Prostate gland (tissue), 2 donors: ENCODE data around the gene ALDH1L1. TPM values are rescaled to one million over a fixed set of nuclear protein-coding genes. Genes with fewer than 3 reads are reported as not detected.

Experiments used
- DNase-seq: peaks from one replicate; pipeline ENCODE4 v3.0.0-alpha.2; 2019; ENCODE audit warnings: low spot score
- H3K27ac ChIP-seq, 2 donors: fragments of 200-600 bp; sonication (generic); 2 replicates each; pipeline ENCODE4 v1.5.1; 2017 to 2019
- H3K27me3 ChIP-seq: fragments of 200-600 bp; sonication (generic); replicated peaks from 2 replicates; pipeline ENCODE4 v1.5.1; 2019; ENCODE audit not compliant: insufficient read depth
- H3K36me3 ChIP-seq, 2 donors: fragments of 200-600 bp; sonication (generic); 1 replicate in 1 of 2; 2 replicates in 1 of 2; pipeline versions ENCODE4 v1.5.1 to v1.8.1; 2017 to 2019
- H3K4me1 ChIP-seq: fragments of 200-600 bp; sonication (generic); replicated peaks from 2 replicates; pipeline ENCODE4 v1.5.1; 2019
- H3K4me3 ChIP-seq, 2 donors: fragments of 200-600 bp; sonication (generic); 2 replicates each; pipeline ENCODE4 v1.5.1; 2017 to 2019
- H3K9me3 ChIP-seq: fragments of 200-600 bp; sonication (generic); 2 replicates; pipeline ENCODE4 v1.5.1; 2017
- POLR2A ChIP-seq: fragments of 450-650 bp; IDR thresholded peaks from one replicate; pipeline ENCODE4 v1.6.1; 2016; ENCODE audit warnings: antibody characterized with exemption, mild to moderate bottlenecking
- POLR2AphosphoS5 ChIP-seq: sonication (generic); formaldehyde crosslinking; IDR thresholded peaks from one replicate; pipeline ENCODE4 v1.6.1; 2017; ENCODE audit warnings: antibody characterized with exemption
- WGBS: methylation state at CpG from one replicate; pipeline ENCODE4 v1.1.5; 2018; 5-methylcytosine and 5-hydroxymethylcytosine counted together
- intact Hi-C: fragments of 100-400 bp; cut with DNase I; formaldehyde crosslinking; loops from one replicate; pipeline ENCODE4 v1.14.2; 2022
- total RNA-seq, 2 donors: library from RNA; depleted of rRNA; stranded (reverse); fragments of >200 nt; gene quantifications; one replicate each; pipeline ENCODE4 v1.1.0, GENCODE V29; 2016
- TF ChIP-seq, protein P1 (sequence below), 4 experiments: fragments of 200-600 bp in 2 of 4; fragments of 450-650 bp in 2 of 4; sonication (generic) in 2 of 4; IDR thresholded peaks; 1 replicate in 3 of 4; 2 replicates in 1 of 4; pipeline ENCODE4 v1.5.1; 2016 to 2019; ENCODE audit warnings: antibody characterized with exemption in 4 of 4, mild to moderate bottlenecking in 2 of 4, moderate library complexity in 2 of 4

ALDH1L1 gene
- total RNA-seq, 2 donors from 2014 or later = 19.6 to 57.3 TPM

DNA sequence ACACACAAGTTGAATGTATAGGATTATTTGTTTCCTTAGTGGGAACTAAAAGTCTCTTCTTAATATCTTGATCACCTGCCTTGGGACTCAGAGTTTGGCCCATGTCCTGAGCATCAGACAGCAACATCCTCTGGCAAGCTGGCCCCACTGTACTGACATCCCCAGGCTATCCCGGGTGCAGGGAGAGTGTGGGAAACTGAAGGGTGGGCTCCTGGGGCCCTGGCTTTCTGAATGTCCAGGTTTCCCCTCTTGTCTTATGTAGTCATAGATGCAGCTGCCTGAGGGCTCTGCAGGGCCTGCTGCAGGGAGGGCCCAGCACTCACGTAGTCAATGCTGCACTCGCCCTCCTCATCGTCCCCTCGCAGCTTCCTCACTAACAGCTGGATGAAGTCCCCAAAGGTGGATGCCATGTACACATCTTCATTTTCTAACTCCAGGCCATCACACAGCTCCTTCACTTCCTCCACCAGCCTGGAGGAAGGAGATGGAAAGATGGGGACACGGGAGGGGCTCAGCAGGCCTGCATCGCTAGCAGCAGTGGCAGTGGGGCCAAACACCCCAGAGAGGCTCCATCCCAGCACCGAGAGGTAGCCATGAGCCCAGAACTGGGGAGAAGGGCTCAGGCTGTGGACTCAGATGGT lies 42.8 kb downstream of the ALDH1L1 start:
- H3K4me3 ChIP-seq = no peak overlapping the region
- TF ChIP-seq POLR2A (no peak), POLR2AphosphoS5 (no peak)
- TF ChIP-seq, protein P1, sequence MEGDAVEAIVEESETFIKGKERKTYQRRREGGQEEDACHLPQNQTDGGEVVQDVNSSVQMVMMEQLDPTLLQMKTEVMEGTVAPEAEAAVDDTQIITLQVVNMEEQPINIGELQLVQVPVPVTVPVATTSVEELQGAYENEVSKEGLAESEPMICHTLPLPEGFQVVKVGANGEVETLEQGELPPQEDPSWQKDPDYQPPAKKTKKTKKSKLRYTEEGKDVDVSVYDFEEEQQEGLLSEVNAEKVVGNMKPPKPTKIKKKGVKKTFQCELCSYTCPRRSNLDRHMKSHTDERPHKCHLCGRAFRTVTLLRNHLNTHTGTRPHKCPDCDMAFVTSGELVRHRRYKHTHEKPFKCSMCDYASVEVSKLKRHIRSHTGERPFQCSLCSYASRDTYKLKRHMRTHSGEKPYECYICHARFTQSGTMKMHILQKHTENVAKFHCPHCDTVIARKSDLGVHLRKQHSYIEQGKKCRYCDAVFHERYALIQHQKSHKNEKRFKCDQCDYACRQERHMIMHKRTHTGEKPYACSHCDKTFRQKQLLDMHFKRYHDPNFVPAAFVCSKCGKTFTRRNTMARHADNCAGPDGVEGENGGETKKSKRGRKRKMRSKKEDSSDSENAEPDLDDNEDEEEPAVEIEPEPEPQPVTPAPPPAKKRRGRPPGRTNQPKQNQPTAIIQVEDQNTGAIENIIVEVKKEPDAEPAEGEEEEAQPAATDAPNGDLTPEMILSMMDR (IDR thresholded peaks at IDR 0.05) = no peak
- no peaks in the 10 kb centered on the region for H3K9me3 ChIP-seq
- WGBS = 94% methylated on average over 8 of the region's 8 CpGs
- no peaks in the 10 kb centered on the region for H3K27me3 ChIP-seq
- H3K4me1 ChIP-seq = no peaks in the 10 kb centered on the region
- H3K27ac ChIP-seq = no peak overlapping the region
- H3K36me3 ChIP-seq = no peaks in the 10 kb centered on the region
- intact Hi-C loops = loop anchor here (10.0 kb wide), 1 partner anchor 117 kb away; no protein-coding TSS in a partner anchor
- no peak for DNase-seq

DNA sequence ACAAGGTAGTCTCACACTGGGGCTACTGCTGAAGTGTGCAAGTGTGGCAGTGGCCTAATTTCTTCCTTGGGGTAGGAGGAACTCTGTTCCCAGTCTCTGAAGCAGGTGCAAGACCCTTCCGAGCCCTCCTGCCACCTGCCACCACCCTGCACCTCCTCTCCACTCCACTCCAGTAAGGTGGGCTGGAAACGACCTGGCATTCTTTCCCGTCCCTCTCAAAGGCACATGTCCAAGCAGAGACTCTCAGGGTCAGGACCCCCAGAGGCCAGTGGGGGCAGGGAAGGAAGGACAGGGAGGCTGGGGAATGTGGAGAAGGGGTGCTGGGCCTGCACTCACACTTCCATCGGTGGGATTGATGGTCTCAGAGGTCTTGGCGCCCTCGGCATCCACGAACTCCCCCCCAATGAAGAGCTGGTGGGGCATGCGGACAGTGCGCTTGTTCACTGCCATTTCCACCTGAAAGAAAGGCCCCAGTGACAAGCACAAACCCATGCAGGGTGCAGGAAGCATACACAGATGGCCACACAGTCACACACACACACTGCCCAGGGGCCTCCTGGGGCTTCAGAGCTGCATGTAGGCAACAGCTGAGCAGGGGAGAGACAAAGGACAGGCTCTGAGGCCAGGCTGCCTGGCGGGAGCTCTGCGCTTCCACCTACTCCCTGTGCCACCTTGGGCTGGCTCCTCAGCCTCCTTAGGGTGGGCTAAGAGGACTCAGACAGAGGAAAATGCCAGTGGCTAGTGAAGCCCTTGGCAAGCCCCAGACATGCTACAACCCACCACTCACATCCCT lies 43.8 kb downstream of the ALDH1L1 start:
- no peak for DNase-seq
- intact Hi-C loops = loop anchor here (10.0 kb wide), 1 partner anchor 118 kb away; no protein-coding TSS in a partner anchor

DNA sequence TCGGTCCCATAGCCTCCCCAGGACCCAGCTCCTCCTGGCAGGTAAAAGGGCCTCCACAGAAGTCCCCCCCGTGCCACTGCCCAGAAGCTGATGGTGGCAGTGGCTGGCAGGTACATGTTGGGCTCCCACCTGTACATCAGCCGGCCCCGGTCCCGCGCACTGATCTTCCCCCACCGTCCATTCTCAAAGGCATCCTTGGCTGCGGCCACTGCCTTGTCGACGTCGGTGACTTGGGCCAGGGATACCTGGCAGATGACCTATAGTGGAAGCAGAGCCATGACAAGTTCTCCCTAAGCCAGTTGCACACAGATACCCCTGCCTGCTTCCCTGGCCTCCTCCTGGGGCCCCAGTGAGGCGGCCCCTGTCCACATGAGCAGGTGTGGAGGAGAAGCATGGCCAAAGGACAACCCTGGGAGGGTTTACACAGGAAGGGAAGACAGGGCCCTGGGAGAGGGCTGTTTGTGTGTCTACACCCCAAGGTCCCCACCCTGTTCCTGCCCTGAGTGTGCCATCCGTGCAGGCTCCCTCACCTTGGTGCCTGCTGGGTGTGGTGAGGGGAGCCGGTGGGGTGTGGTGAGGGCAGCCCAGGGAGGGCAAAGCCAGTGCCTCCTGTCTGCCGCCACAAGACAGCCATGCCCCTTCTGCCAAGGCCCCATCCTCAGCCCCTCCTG lies 44.8 kb downstream of the ALDH1L1 start:
- no peak for DNase-seq
- H3K27me3 ChIP-seq = no peaks in the 10 kb centered on the region
- 96% methylated on average over 15 of the region's 15 CpGs for WGBS
- H3K9me3 ChIP-seq = no peaks in the 10 kb centered on the region
- TF ChIP-seq, protein P1 (IDR thresholded peaks at IDR 0.05) = no peak
- no peak for TF ChIP-seq POLR2A
- TF ChIP-seq POLR2AphosphoS5 = no peak
- intact Hi-C loops = loop anchor here (10.0 kb wide), 1 partner anchor 119 kb away; no protein-coding TSS in a partner anchor
- H3K36me3 ChIP-seq = no peaks in the 10 kb centered on the region
- H3K27ac ChIP-seq = no peak overlapping the region
- no peak overlapping the region for H3K4me3 ChIP-seq
- no peaks in the 10 kb centered on the region for H3K4me1 ChIP-seq

More for the DNA sequence above, 43.8 kb downstream of the ALDH1L1 start:
- Histone ChIP-seq H3K4me1 (no peaks in the 10 kb centered on the region), H3K9me3 (no peaks in the 10 kb centered on the region), H3K4me3 (no peak overlapping the region), H3K27me3 (no peaks in the 10 kb centered on the region), H3K27ac (no peak overlapping the region), H3K36me3 (no peaks in the 10 kb centered on the region)
- 88% methylated on average over 11 of the region's 11 CpGs for WGBS
- TF ChIP-seq, protein P1 (IDR thresholded peaks at IDR 0.05) = no peak
- TF ChIP-seq POLR2AphosphoS5 = no peak
- no peak for TF ChIP-seq POLR2A

DNA sequence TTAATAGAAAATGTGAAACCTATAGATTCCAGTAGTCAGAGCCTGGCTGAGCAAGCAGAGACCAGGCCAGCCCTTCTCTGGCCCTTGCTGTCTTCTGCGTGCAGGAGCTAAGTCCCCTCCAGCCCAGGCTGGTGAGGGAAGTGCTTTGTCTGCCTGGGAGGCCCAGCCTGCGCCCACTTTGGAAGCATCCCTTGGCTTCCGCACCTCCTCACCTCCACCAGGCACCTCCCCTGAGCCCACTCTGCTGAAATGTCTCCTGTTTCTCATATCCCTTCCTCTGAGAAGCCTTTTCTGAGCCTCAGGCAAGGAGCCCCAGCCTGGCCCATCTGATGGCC lies 45.3 kb downstream of the ALDH1L1 start:
- no peak for DNase-seq
- WGBS = 88% methylated on average over 3 of the region's 3 CpGs
- intact Hi-C loops = loop anchor here (10.0 kb wide), 1 partner anchor 120 kb away; no protein-coding TSS in a partner anchor
- no peak overlapping the region for H3K27ac ChIP-seq
- H3K36me3 ChIP-seq = no peaks in the 10 kb centered on the region
- H3K4me1 ChIP-seq = no peaks in the 10 kb centered on the region
- H3K27me3 ChIP-seq = no peaks in the 10 kb centered on the region
- H3K4me3 ChIP-seq = no peak overlapping the region
- H3K9me3 ChIP-seq = no peaks in the 10 kb centered on the region
- TF ChIP-seq, protein P1 (IDR thresholded peaks at IDR 0.05) = no peak
- TF ChIP-seq POLR2AphosphoS5 (no peak), POLR2A (no peak)
